CD4-positive, alpha-beta T cell treated with Interleukin-4 for 1 hour (primary cell): ENCODE measurements around the gene ELF1.
A peak's percentile ranks its signal among the peaks of the same experiment; 100 is the strongest.

Experiments
- DNase-seq, 2 donors: peaks; one replicate each; pipeline ENCODE4 v3.0.0-alpha.2; 2020 to 2022

Gene ELF1

GRCh38 chr13:41005704-41006103 is 13.4 kb downstream of the ELF1 start:
- DNase-seq, result no peak

GRCh38 chr13:41004875-41005693 is 14.0 kb downstream of the ELF1 start:
- DNase-seq, result peak in 1 of 2 donors; percentile 72

GRCh38 chr13:41002606-41003005 is 16.5 kb downstream of the ELF1 start:
- DNase-seq, result no peak

GRCh38 chr13:41001695-41002094 is 17.4 kb downstream of the ELF1 start:
- no peak for DNase-seq

- DNase-seq, result no peak
These were observed 19.7 kb downstream of the ELF1 start for GRCh38 chr13:40999416-40999815.

GRCh38 chr13:40996426-40997092 is 22.6 kb downstream of the ELF1 start:
- no peak for DNase-seq

- no peak for DNase-seq
These were observed 23.1 kb downstream of the ELF1 start for GRCh38 chr13:40995997-40996396.

GRCh38 chr13:40994581-40995230 is 24.4 kb downstream of the ELF1 start:
- DNase-seq, result no peak

- no peak for DNase-seq
These were observed 25.1 kb downstream of the ELF1 start for GRCh38 chr13:40993987-40994386.

- DNase-seq, result peak in 1 of 2 donors; percentile 53
These were observed 26.2 kb downstream of the ELF1 start for GRCh38 chr13:40992678-40993518.

GRCh38 chr13:40987606-40988280 is 31.4 kb downstream of the ELF1 start:
- no peak for DNase-seq

GRCh38 chr13:40986101-40986856 is 32.8 kb downstream of the ELF1 start:
- DNase-seq, result no peak

GRCh38 chr13:40985381-40986100 is 33.6 kb downstream of the ELF1 start:
- DNase-seq, result no peak

GRCh38 chr13:40984668-40985366 is 34.3 kb downstream of the ELF1 start:
- DNase-seq, result peak in 1 of 2 donors; percentile 74

GRCh38 chr13:40983725-40984667 is 35.1 kb downstream of the ELF1 start:
- DNase-seq, result peak in 1 of 2 donors; percentile 72

GRCh38 chr13:40983259-40983658 is 35.9 kb downstream of the ELF1 start:
- DNase-seq, result no peak

- DNase-seq, result peak; percentile 75 to 91
These were observed 36.3 kb downstream of the ELF1 start for GRCh38 chr13:40982772-40983171.

- DNase-seq, result no peak
These were observed 37.2 kb downstream of the ELF1 start for GRCh38 chr13:40981949-40982348.

GRCh38 chr13:40981361-40981760 is 37.8 kb downstream of the ELF1 start:
- peak in 1 of 2 donors; percentile 76 for DNase-seq
